ENCODE results near the gene MAP3K7CL.
A peak's percentile ranks its signal among the peaks of the same experiment; 100 is the strongest.

The MAP3K7CL gene

GRCh38 chr21:29195981-29196669, 65.7 kb downstream of the MAP3K7CL start:
- DNase-seq (ENCODE audit: low read depth in 3 of 3) = peak in 2 of 3 experiments; percentile 53 to 58

- DNase-seq (ENCODE audit: low read depth in 3 of 3) = no peak
Measured at GRCh38 chr21:29196670-29197191, 66.3 kb downstream of the MAP3K7CL start.

DNA sequence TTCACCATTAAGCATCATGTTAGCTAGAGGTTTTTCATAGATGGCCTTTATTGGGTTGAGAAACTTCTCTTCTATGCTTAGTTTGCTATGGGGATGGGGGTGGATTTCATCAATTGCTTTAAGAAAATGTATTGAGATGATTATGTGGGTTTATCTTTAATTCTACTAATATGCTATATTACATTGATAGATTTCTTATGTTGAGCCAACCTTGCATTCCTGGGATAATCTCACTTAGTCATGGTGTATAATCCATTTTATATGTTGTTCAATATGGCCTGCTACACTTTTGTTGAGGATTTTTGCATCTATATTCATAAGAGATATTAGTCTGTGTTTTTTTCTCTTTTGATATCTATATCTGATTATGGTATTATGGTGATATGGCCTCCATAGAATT, 70.7 kb downstream of the MAP3K7CL start:
- no peak for DNase-seq (ENCODE audit: low read depth in 3 of 3)

- DNase-seq (ENCODE audit: low read depth in 3 of 3) = no peak
Measured at GRCh38 chr21:29205009-29205408, 74.6 kb downstream of the MAP3K7CL start.

GRCh38 chr21:29205988-29206387, 75.5 kb downstream of the MAP3K7CL start:
- no peak for DNase-seq (ENCODE audit: low read depth in 3 of 3)

- no peak for DNase-seq (ENCODE audit: low read depth in 3 of 3)
Measured at GRCh38 chr21:29206445-29206844, 76.0 kb downstream of the MAP3K7CL start.

DNA sequence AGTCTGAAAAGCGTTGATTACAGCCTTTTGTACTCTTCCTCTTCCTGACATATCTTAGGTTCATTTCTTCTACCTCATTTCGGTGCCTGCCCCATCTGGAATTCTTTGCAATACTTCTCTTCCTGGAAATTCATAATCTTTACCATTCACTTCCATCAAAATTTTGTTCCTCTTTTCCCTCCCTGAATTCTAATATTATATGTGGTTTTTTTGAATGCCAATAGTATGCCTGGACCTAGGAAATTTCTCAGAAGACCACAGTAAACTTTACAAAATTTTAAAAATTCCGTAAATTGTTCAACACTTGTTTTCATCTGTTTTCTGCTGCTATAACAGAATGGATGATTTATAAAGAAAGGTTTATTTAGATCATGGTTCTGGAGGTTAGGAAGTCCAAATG, 76.8 kb downstream of the MAP3K7CL start:
- no peak for DNase-seq (ENCODE audit: low read depth in 3 of 3)

GRCh38 chr21:29208044-29208681, 77.7 kb downstream of the MAP3K7CL start:
- no peak for DNase-seq (ENCODE audit: low read depth in 3 of 3)

DNA sequence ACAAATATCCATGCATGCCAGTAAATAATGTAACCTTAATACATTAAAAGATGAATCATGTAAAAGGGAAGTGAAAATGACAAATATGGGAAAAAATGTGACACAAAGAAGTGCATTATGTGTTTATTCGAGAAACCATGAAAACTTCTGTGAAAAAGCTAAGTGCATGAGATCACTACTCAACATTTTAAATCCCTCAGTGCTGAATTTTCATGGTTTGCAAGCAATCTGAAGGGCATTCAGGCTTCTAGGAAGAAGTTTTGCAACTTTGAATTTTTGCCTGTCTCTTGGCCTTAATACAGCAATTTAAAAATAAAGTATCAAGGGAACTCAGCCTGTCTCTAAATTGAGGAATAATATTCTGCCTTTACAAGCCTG, 78.2 kb downstream of the MAP3K7CL start:
- no peak for DNase-seq (ENCODE audit: low read depth in 3 of 3)

DNA sequence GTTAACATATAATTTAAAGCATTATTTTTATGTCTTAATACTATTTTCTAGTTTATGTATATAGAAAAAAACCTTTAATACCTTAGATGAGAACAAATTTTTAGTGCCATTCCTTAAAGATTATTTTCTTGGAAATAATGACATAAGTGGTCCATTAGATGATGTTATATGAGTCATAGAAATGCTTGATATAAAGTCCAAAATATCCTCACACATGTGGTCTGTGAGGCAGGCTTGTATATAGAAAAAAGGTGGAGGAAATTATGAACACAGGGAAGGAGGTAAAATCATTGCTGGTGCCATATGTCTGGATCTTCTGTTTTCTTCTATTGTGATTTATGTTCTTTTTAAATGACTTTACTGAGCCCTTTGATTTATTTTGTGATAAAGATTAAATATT, 79.3 kb downstream of the MAP3K7CL start:
- DNase-seq (ENCODE audit: low read depth in 3 of 3) = no peak

- no peak for DNase-seq (ENCODE audit: low read depth in 3 of 3)
Measured at GRCh38 chr21:29211205-29211604, 80.8 kb downstream of the MAP3K7CL start.

- no peak for DNase-seq (ENCODE audit: low read depth in 3 of 3)
Measured at GRCh38 chr21:29212446-29212845, 82.0 kb downstream of the MAP3K7CL start.

DNA sequence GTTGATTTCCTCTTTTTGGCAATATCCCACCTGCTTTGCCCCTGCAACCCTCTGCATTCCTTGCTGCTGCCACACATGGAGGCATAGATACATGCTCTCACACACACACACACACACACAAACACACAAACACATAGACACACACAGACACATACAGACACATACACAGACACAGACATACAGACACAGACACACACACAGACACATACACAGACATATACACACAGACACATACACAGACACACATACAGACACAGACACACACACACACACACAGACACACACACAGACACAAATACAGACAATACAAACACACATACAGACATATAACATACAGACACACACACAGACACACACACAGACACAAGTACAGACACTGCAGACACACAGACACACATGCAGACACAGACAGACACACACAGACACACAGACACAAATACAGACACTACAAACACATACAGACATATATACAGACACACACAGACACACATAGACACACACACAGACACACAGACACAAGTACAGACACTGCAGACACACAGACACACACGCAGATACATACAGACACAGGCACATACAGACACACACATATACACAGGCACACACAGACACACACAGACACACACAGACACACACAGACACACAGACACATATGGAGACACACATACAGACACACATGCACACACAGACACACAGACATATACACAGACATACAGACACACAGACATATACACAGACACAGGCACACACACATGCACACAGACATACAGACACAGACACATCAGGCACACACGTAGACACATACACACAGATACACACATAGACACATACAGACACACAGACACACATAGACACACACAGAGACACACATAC, 83.3 kb downstream of the MAP3K7CL start:
- DNase-seq (ENCODE audit: low read depth in 3 of 3) = no peak

DNA sequence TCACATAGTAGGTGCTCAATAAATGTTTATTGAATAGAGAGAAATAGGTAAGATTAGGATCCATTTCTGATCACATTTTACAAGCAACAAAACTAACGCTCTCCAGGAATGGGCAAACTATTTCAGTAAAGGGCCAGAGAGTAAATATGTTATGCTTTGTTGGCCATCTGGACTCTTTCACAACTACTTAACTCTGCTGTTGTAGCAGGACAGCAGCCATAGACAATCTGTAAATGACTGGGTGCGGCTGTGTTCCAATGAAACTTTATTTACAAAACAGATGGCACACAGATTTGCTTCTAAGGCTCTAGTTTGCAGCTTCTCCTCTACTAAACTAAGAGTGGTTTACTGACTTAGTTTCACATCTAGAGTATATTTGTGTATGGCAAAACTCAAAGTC, 85.3 kb downstream of the MAP3K7CL start:
- DNase-seq (ENCODE audit: low read depth in 3 of 3) = no peak

GRCh38 chr21:29217818-29218291, 87.4 kb downstream of the MAP3K7CL start:
- no peak for DNase-seq (ENCODE audit: low read depth in 3 of 3)

DNA sequence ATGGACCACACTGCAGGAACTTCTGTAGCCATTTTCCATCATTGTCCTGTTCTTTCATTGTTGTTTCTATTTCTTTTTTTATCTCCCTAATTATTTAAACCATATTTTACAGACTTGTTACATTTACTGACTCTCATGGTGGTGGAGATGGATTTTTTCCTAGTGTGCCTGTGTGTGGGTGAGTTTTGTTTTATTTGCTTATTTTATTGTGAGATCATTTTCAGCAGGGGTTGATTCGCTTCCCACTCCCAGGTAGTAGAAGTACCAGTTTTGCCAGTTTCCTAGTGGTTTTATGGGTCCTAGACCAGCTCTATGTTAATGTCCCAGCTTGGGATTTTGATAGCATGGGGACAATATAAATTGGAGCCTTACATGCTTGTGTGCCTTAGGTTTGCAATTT, 88.3 kb downstream of the MAP3K7CL start:
- no peak for DNase-seq (ENCODE audit: low read depth in 3 of 3)

GRCh38 chr21:29219165-29219770, 88.8 kb downstream of the MAP3K7CL start:
- no peak for DNase-seq (ENCODE audit: low read depth in 3 of 3)

- DNase-seq (ENCODE audit: low read depth in 3 of 3) = no peak
Measured at GRCh38 chr21:29221253-29221744, 90.9 kb downstream of the MAP3K7CL start.

GRCh38 chr21:29224006-29224405, 93.6 kb downstream of the MAP3K7CL start:
- DNase-seq (ENCODE audit: low read depth in 3 of 3) = no peak

Measured in stimulated activated CD4-positive, alpha-beta T cell treated with anti-CD3 and anti-CD28 coated beads, TNF-alpha, amount 100 ng/mL, for 4 hours (primary cell).